H9 (cell line): Measurements from ENCODE around the gene APCDD1L. TPM values are rescaled to one million over a fixed set of nuclear protein-coding genes. Genes with fewer than 3 reads are reported as not detected.

Experiments used
- DNase-seq: peaks from one replicate; pipeline ENCODE4 v3.0.0-alpha.2; 2017
- H2AFZ ChIP-seq: one replicate; pipeline ENCODE4 v1.6.1; 2013; ENCODE audit warnings: mild to moderate bottlenecking, low read length, control low read depth, moderate library complexity
- H2AK5ac ChIP-seq: 2 replicates; pipeline ENCODE4 v1.6.1; 2013; ENCODE audit warnings: low read length, control low read depth, mixed read lengths; ENCODE audit not compliant: insufficient read length
- H2BK120ac ChIP-seq: one replicate; pipeline ENCODE4 v1.6.1; 2013; ENCODE audit warnings: low read depth, mild to moderate bottlenecking, low read length, control low read depth, inconsistent platforms; ENCODE audit not compliant: poor library complexity, severe bottlenecking
- H2BK12ac ChIP-seq: 2 replicates; pipeline ENCODE4 v1.6.1; 2013; ENCODE audit warnings: low read length, control low read depth, mixed read lengths, low read depth; ENCODE audit not compliant: insufficient read length
- H2BK15ac ChIP-seq: 2 replicates; pipeline ENCODE4 v1.6.1; 2013; ENCODE audit warnings: low read depth, low read length, control low read depth
- H2BK20ac ChIP-seq: one replicate; pipeline ENCODE4 v1.6.1; 2013; ENCODE audit warnings: low read depth, mild to moderate bottlenecking, low read length, control low read depth, inconsistent platforms; ENCODE audit not compliant: poor library complexity, severe bottlenecking
- H2BK5ac ChIP-seq: 2 replicates; pipeline ENCODE4 v1.6.1; 2013; ENCODE audit warnings: low read length, control low read depth, mixed read lengths; ENCODE audit not compliant: insufficient read length
- H3K14ac ChIP-seq: 2 replicates; pipeline ENCODE4 v1.6.1; 2013; ENCODE audit warnings: low read length, control low read depth; ENCODE audit not compliant: insufficient read depth
- H3K18ac ChIP-seq: 2 replicates; pipeline ENCODE4 v1.6.1; 2013; ENCODE audit warnings: low read depth, mild to moderate bottlenecking, mixed read lengths, low read length, control low read depth; ENCODE audit not compliant: insufficient read length
- H3K23ac ChIP-seq: 2 replicates; pipeline ENCODE4 v1.6.1; 2013; ENCODE audit warnings: low read length, control low read depth, mixed read lengths, low read depth; ENCODE audit not compliant: insufficient read length
- H3K23me2 ChIP-seq: 2 replicates; pipeline ENCODE4 v1.6.1; 2013; ENCODE audit warnings: low read depth, mild to moderate bottlenecking, mixed read lengths, low read length, control low read depth; ENCODE audit not compliant: insufficient read length, poor library complexity, severe bottlenecking
- H3K27ac ChIP-seq: 2 replicates; pipeline ENCODE4 v1.5.1; 2013; ENCODE audit warnings: low read length, control low read depth, mixed read lengths, low read depth; ENCODE audit not compliant: insufficient read length
- H3K27me3 ChIP-seq: 2 replicates; pipeline ENCODE4 v1.6.1; 2013; ENCODE audit warnings: low read length, control low read depth, inconsistent platforms; ENCODE audit not compliant: insufficient read depth
- H3K4ac ChIP-seq: 2 replicates; pipeline ENCODE4 v1.6.1; 2013; ENCODE audit warnings: low read depth, mild to moderate bottlenecking, control low read depth, inconsistent platforms, low read length, moderate library complexity
- H3K4me1 ChIP-seq: 2 replicates; pipeline ENCODE4 v1.6.1; 2013; ENCODE audit warnings: low read length, control low read depth, inconsistent platforms; ENCODE audit not compliant: insufficient read depth
- H3K4me2 ChIP-seq: 2 replicates; pipeline ENCODE4 v1.6.1; 2013; ENCODE audit warnings: low read length, control low read depth, mixed read lengths; ENCODE audit not compliant: insufficient read length, insufficient read depth
- H3K56ac ChIP-seq: 2 replicates; pipeline ENCODE4 v1.6.1; 2013; ENCODE audit warnings: low read depth, mild to moderate bottlenecking, mixed read lengths, low read length, control low read depth; ENCODE audit not compliant: insufficient read length
- H3K79me1 ChIP-seq: 2 replicates; pipeline ENCODE4 v1.6.1; 2013; ENCODE audit warnings: low read depth, mild to moderate bottlenecking, moderate library complexity, low read length, control low read depth, inconsistent platforms; ENCODE audit not compliant: insufficient read depth, poor library complexity, severe bottlenecking
- H3K79me2 ChIP-seq: 2 replicates; pipeline ENCODE4 v1.6.1; 2013; ENCODE audit warnings: low read length, control low read depth, inconsistent platforms; ENCODE audit not compliant: insufficient read depth
- H3K9ac ChIP-seq: 2 replicates; pipeline ENCODE4 v1.6.1; 2013; ENCODE audit warnings: low read length, control low read depth, mixed read lengths; ENCODE audit not compliant: insufficient read length; ENCODE audit errors: extremely low read depth
- H3K9me3 ChIP-seq: one replicate; pipeline ENCODE4 v1.6.1; 2013; ENCODE audit warnings: low read depth, low read length, inconsistent platforms; ENCODE audit not compliant: control insufficient read depth
- H3T11ph ChIP-seq: one replicate; pipeline ENCODE4 v1.6.1; 2013; ENCODE audit warnings: mild to moderate bottlenecking, low read length, control low read depth, inconsistent platforms
- H4K20me1 ChIP-seq: one replicate; pipeline ENCODE4 v1.6.1; 2013; ENCODE audit not compliant: control insufficient read depth, insufficient read length, insufficient read depth
- H4K5ac ChIP-seq: 2 replicates; pipeline ENCODE4 v1.6.1; 2013; ENCODE audit warnings: low read depth, mild to moderate bottlenecking, mixed read lengths, low read length, control low read depth; ENCODE audit not compliant: insufficient read length
- H4K8ac ChIP-seq: replicated peaks from 2 replicates; pipeline ENCODE4 v1.6.1; 2013; ENCODE audit warnings: low read length, control low read depth, mixed read lengths, low read depth; ENCODE audit not compliant: insufficient read length
- H4K91ac ChIP-seq: 2 replicates; pipeline ENCODE4 v1.6.1; 2013; ENCODE audit warnings: low read depth, mild to moderate bottlenecking, moderate library complexity, mixed read lengths, low read length, control low read depth; ENCODE audit not compliant: insufficient read length
- H3K27ac Mint-ChIP-seq, 3 experiments: 2 replicates in 2 of 3; 3 replicates in 1 of 3; pipeline ENCODE4 v1.8.0; 2020 to 2021; ENCODE audit warnings: mixed read lengths in 3 of 3, mild to moderate bottlenecking in 1 of 3, moderate library complexity in 1 of 3
- H3K27me3 Mint-ChIP-seq: 2 replicates; pipeline ENCODE4 v1.8.0; 2021; ENCODE audit warnings: low read depth, mild to moderate bottlenecking, moderate library complexity, mixed read lengths
- H3K36me3 Mint-ChIP-seq, 3 experiments: 2 replicates in 2 of 3; 3 replicates in 1 of 3; pipeline ENCODE4 v1.8.0; 2020 to 2021; ENCODE audit warnings: low read depth in 3 of 3, mixed read lengths in 3 of 3; ENCODE audit not compliant: insufficient read depth in 1 of 3
- H3K4me1 Mint-ChIP-seq, 2 experiments: 2 replicates each; pipeline ENCODE4 v1.8.0; 2020; ENCODE audit warnings: mixed read lengths in 2 of 2
- H3K4me3 Mint-ChIP-seq, 2 experiments: 2 replicates in 1 of 2; 3 replicates in 1 of 2; pipeline ENCODE4 v1.8.0; 2020 to 2021; ENCODE audit warnings: mild to moderate bottlenecking in 2 of 2, mixed read lengths in 2 of 2, moderate library complexity in 1 of 2
- H3K9me3 Mint-ChIP-seq, 2 experiments: 2 replicates in 1 of 2; 3 replicates in 1 of 2; pipeline ENCODE4 v1.8.0; 2020; ENCODE audit warnings: mild to moderate bottlenecking in 2 of 2, mixed read lengths in 2 of 2, moderate library complexity in 1 of 2
- CTCF ChIP-seq: fragments of 200-600 bp; sonication (generic); conservative IDR thresholded peaks from 3 replicates; pipeline ENCODE4 v1.8.0; 2021; ENCODE audit warnings: antibody characterized with exemption, mild to moderate bottlenecking
- WGBS: extraction: QIAGEN DNeasy Blood & Tissue Kit; methylation state at CpG from one replicate; pipeline ENCODE4 v1.1.7; 2013; ENCODE audit warnings: missing lambda C conversion rate, low lambda C conversion rate, mixed read lengths; ENCODE audit not compliant: insufficient read length; ENCODE audit errors: extremely low coverage; 5-methylcytosine and 5-hydroxymethylcytosine counted together
- total RNA-seq: library from RNA; stranded (reverse); gene quantifications from 2 replicates; pipeline ENCODE4 v1.2.1, GENCODE V29; 2021

The APCDD1L gene
- total RNA-seq, 1 experiment from 2014 or later = 0.68 TPM

- Histone ChIP-seq H2BK5ac (no peak overlapping the region), H3K23ac (no peak overlapping the region), H3K79me2 (no peaks in the 10 kb centered on the region), H2BK15ac (no peak overlapping the region), H2BK20ac (no peak overlapping the region), H3K27me3 (peaks cover 18% of the 10 kb centered on the region; the same call in 1 of the 2 replicates), H3K4me1 (no peaks in the 10 kb centered on the region), H4K20me1 (no peaks in the 10 kb centered on the region), H2AFZ (no peak overlapping the region), H3T11ph (no peak overlapping the region), H3K79me1 (no peaks in the 10 kb centered on the region), H3K18ac (no peak overlapping the region), H3K4me2 (no peak overlapping the region), H4K5ac (no peak overlapping the region), H3K4ac (no peak overlapping the region), H3K27ac (no peak overlapping the region), H3K56ac (no peak overlapping the region), H3K9me3 (peaks cover 8% of the 10 kb centered on the region), H2AK5ac (no peak overlapping the region), H3K14ac (no peak overlapping the region), H2BK12ac (no peak overlapping the region), H3K9ac (no peak overlapping the region), H2BK120ac (no peak overlapping the region), H3K23me2 (peaks cover 13% of the 10 kb centered on the region), H4K91ac (no peak overlapping the region), H4K8ac (no peak overlapping the region)
- no peak for DNase-seq
- WGBS = no CpG with 5 or more reads among the region's 4 CpGs
- no peak overlapping the region for H3K27ac Mint-ChIP-seq
- peaks cover 0 to 24% (median 0%) of the 10 kb centered on the region in 3 experiments; a peak in 6 of 7 replicates for H3K36me3 Mint-ChIP-seq
- no peak overlapping the region for H3K4me3 Mint-ChIP-seq
- TF ChIP-seq CTCF = no peak
- H3K4me1 Mint-ChIP-seq = peaks cover 20 to 25% of the 10 kb centered on the region in 2 experiments
- H3K9me3 Mint-ChIP-seq = peaks cover 0 to 13% of the 10 kb centered on the region in 2 experiments; a peak in 4 of 5 replicates
- peaks cover 64% of the 10 kb centered on the region for H3K27me3 Mint-ChIP-seq
These were observed 3.8 kb downstream of the APCDD1L start for GRCh38 chr20:58511364-58511763.
